Measurements from ENCODE around the gene WRAP53. TPM values are rescaled to one million over a fixed set of nuclear protein-coding genes. Genes with fewer than 3 reads are reported as not detected.

WRAP53 gene
- total RNA-seq, 2 experiments from 2014 or later: 24.8 to 30.7 TPM

Other genes starting within 250 kb of the WRAP53 start
- 1.3 and 2.8 TPM in 2 replicates for gene FGF11, start 249.0 kb upstream of the WRAP53 start, total RNA-seq (2014; rRNA removed; shearing (Covaris generic))
- gene FGF11, start 249.0 kb upstream of the WRAP53 start, total RNA-seq (2022): 9.9 and 11.0 TPM in 2 replicates
- gene CHRNB1, start 243.4 kb upstream of the WRAP53 start, total RNA-seq (2014; rRNA removed; shearing (Covaris generic)): 12.7 and 13.2 TPM in 2 replicates
- 13.4 and 15.6 TPM in 2 replicates for gene CHRNB1, start 243.4 kb upstream of the WRAP53 start, total RNA-seq (2022)
- 3.4 and 3.5 TPM in 2 replicates for gene ZBTB4, start 208.8 kb upstream of the WRAP53 start, total RNA-seq (2014; rRNA removed; shearing (Covaris generic))
- 3.9 and 4.6 TPM in 2 replicates for gene ZBTB4, start 208.8 kb upstream of the WRAP53 start, total RNA-seq (2022)
- not detected in 2 replicates for gene SLC35G6, start 207.0 kb upstream of the WRAP53 start, total RNA-seq (2014; rRNA removed; shearing (Covaris generic))
- gene SLC35G6, start 207.0 kb upstream of the WRAP53 start, total RNA-seq (2022): not detected in 2 replicates
- 76.6 and 84.2 TPM in 2 replicates for gene POLR2A, start 204.1 kb upstream of the WRAP53 start, total RNA-seq (2014; rRNA removed; shearing (Covaris generic))
- 218 and 264 TPM in 2 replicates for gene POLR2A, start 204.1 kb upstream of the WRAP53 start, total RNA-seq (2022)
- not detected in 2 replicates for gene TNFSF12, start 139.4 kb upstream of the WRAP53 start, total RNA-seq (2014; rRNA removed; shearing (Covaris generic))
- gene TNFSF12, start 139.4 kb upstream of the WRAP53 start, total RNA-seq (2022): not detected in 2 replicates
- gene TNFSF13, start 129.7 kb upstream of the WRAP53 start, total RNA-seq (2014; rRNA removed; shearing (Covaris generic)): 0.49 and 0.98 TPM in 2 replicates
- 4.8 and 6.0 TPM in 2 replicates for gene TNFSF13, start 129.7 kb upstream of the WRAP53 start, total RNA-seq (2022)
- gene SENP3, start 126.6 kb upstream of the WRAP53 start, total RNA-seq (2014; rRNA removed; shearing (Covaris generic)): 100 and 102 TPM in 2 replicates
- gene SENP3, start 126.6 kb upstream of the WRAP53 start, total RNA-seq (2022): 62.4 and 77.6 TPM in 2 replicates
- 0.10 and 0.54 TPM in 2 replicates for gene CD68, start 108.8 kb upstream of the WRAP53 start, total RNA-seq (2014; rRNA removed; shearing (Covaris generic))
- gene CD68, start 108.8 kb upstream of the WRAP53 start, total RNA-seq (2022): 0.44 and 0.72 TPM in 2 replicates
- 30.4 and 34.5 TPM in 2 replicates for gene MPDU1, start 104.6 kb upstream of the WRAP53 start, total RNA-seq (2014; rRNA removed; shearing (Covaris generic))
- gene MPDU1, start 104.6 kb upstream of the WRAP53 start, total RNA-seq (2022): 21.3 and 26.1 TPM in 2 replicates
- 0.23 and 1.6 TPM in 2 replicates for gene SOX15, start 98.4 kb upstream of the WRAP53 start, total RNA-seq (2014; rRNA removed; shearing (Covaris generic))
- 0.57 and 0.84 TPM in 2 replicates for gene SOX15, start 98.4 kb upstream of the WRAP53 start, total RNA-seq (2022)
- gene FXR2, start 73.6 kb upstream of the WRAP53 start, total RNA-seq (2014; rRNA removed; shearing (Covaris generic)): 24.6 and 32.4 TPM in 2 replicates
- 32.1 and 41.4 TPM in 2 replicates for gene FXR2, start 73.6 kb upstream of the WRAP53 start, total RNA-seq (2022)
- gene SAT2, start 60.7 kb upstream of the WRAP53 start, total RNA-seq (2014; rRNA removed; shearing (Covaris generic)): 16.0 and 16.9 TPM in 2 replicates
- 37.3 and 41.1 TPM in 2 replicates for gene SAT2, start 60.7 kb upstream of the WRAP53 start, total RNA-seq (2022)
- gene SHBG, start 58.3 kb upstream of the WRAP53 start, total RNA-seq (2014; rRNA removed; shearing (Covaris generic)): not detected in 2 replicates
- gene SHBG, start 58.3 kb upstream of the WRAP53 start, total RNA-seq (2022): 0.50 and 0.53 TPM in 2 replicates
- not detected in 2 replicates for gene ATP1B2, start 37.6 kb upstream of the WRAP53 start, total RNA-seq (2014; rRNA removed; shearing (Covaris generic))
- gene ATP1B2, start 37.6 kb upstream of the WRAP53 start, total RNA-seq (2022): not detected in 2 replicates
- gene TP53, start 987 bp upstream of the WRAP53 start, total RNA-seq (2014; rRNA removed; shearing (Covaris generic)): 52.9 and 69.2 TPM in 2 replicates
- 172 and 195 TPM in 2 replicates for gene TP53, start 987 bp upstream of the WRAP53 start, total RNA-seq (2022)
- gene EFNB3, start 16.7 kb downstream of the WRAP53 start, total RNA-seq (2014; rRNA removed; shearing (Covaris generic)): not detected in 2 replicates
- gene EFNB3, start 16.7 kb downstream of the WRAP53 start, total RNA-seq (2022): 0.11 and 0.15 TPM in 2 replicates
- gene DNAH2, start 29.3 kb downstream of the WRAP53 start, total RNA-seq (2014; rRNA removed; shearing (Covaris generic)): 0.05 TPM in 1 of 2 replicates, not detected in the other
- gene DNAH2, start 29.3 kb downstream of the WRAP53 start, total RNA-seq (2022): not detected in 2 replicates
- gene KDM6B, start 145.7 kb downstream of the WRAP53 start, total RNA-seq (2014; rRNA removed; shearing (Covaris generic)): 4.4 and 10.0 TPM in 2 replicates
- gene KDM6B, start 145.7 kb downstream of the WRAP53 start, total RNA-seq (2022): 46.4 and 62.9 TPM in 2 replicates
- 0.41 TPM in 1 of 2 replicates, not detected in the other for gene TMEM88, start 166.6 kb downstream of the WRAP53 start, total RNA-seq (2014; rRNA removed; shearing (Covaris generic))
- gene TMEM88, start 166.6 kb downstream of the WRAP53 start, total RNA-seq (2022): 3.8 and 4.0 TPM in 2 replicates
- 168 and 205 TPM in 2 replicates for gene NAA38, start 169.1 kb downstream of the WRAP53 start, total RNA-seq (2014; rRNA removed; shearing (Covaris generic))
- gene NAA38, start 169.1 kb downstream of the WRAP53 start, total RNA-seq (2022): 149 and 153 TPM in 2 replicates
- gene CYB5D1, start 169.5 kb downstream of the WRAP53 start, total RNA-seq (2014; rRNA removed; shearing (Covaris generic)): 16.9 and 18.1 TPM in 2 replicates
- 19.3 and 24.8 TPM in 2 replicates for gene CYB5D1, start 169.5 kb downstream of the WRAP53 start, total RNA-seq (2022)
- 42.5 and 59.6 TPM in 2 replicates for gene CHD3, start 200.3 kb downstream of the WRAP53 start, total RNA-seq (2014; rRNA removed; shearing (Covaris generic))
- 124 and 126 TPM in 2 replicates for gene CHD3, start 200.3 kb downstream of the WRAP53 start, total RNA-seq (2022)
- gene RNF227, start 227.8 kb downstream of the WRAP53 start, total RNA-seq (2014; rRNA removed; shearing (Covaris generic)): 3.8 and 9.6 TPM in 2 replicates
- gene RNF227, start 227.8 kb downstream of the WRAP53 start, total RNA-seq (2022): 4.7 and 5.8 TPM in 2 replicates
- 4.3 and 5.6 TPM in 2 replicates for gene KCNAB3, start 241.4 kb downstream of the WRAP53 start, total RNA-seq (2014; rRNA removed; shearing (Covaris generic))
- gene KCNAB3, start 241.4 kb downstream of the WRAP53 start, total RNA-seq (2022): 14.3 and 17.3 TPM in 2 replicates
- gene TRAPPC1, start 243.5 kb downstream of the WRAP53 start, total RNA-seq (2014; rRNA removed; shearing (Covaris generic)): 40.2 and 41.0 TPM in 2 replicates
- gene TRAPPC1, start 243.5 kb downstream of the WRAP53 start, total RNA-seq (2022): 150 and 178 TPM in 2 replicates
- gene CNTROB, start 243.7 kb downstream of the WRAP53 start, total RNA-seq (2014; rRNA removed; shearing (Covaris generic)): 49.1 and 55.4 TPM in 2 replicates
- 72.3 and 80.3 TPM in 2 replicates for gene CNTROB, start 243.7 kb downstream of the WRAP53 start, total RNA-seq (2022)